Ascending aorta (tissue), 2 donors: ENCODE data around the gene CD63. TPM values are rescaled to one million over a fixed set of nuclear protein-coding genes. Genes with fewer than 3 reads are reported as not detected.

Source experiments
- DNase-seq, 2 donors: peaks; one replicate each; pipeline ENCODE4 v3.0.0-alpha.2; 2019; ENCODE audit warnings: low spot score in 2 of 2
- H3K27ac ChIP-seq, 2 donors: fragments of 200-600 bp; sonication (generic); one replicate each; pipeline ENCODE4 v1.5.1; 2016 to 2017; ENCODE audit warnings: mild to moderate bottlenecking in 1 of 2
- H3K27me3 ChIP-seq: fragments of 200-600 bp; sonication (generic); one replicate; pipeline ENCODE4 v1.5.1; 2017
- H3K36me3 ChIP-seq, 2 donors: fragments of 200-600 bp; sonication (generic); one replicate each; pipeline ENCODE4 v1.5.1; 2016
- H3K4me1 ChIP-seq, 2 donors: fragments of 200-600 bp; sonication (generic); one replicate each; pipeline ENCODE4 v1.5.1; 2016 to 2017; ENCODE audit warnings: mild to moderate bottlenecking in 1 of 2
- H3K4me3 ChIP-seq, 2 donors: fragments of 200-600 bp; sonication (generic); one replicate each; pipeline ENCODE4 v1.5.1; 2016 to 2017; ENCODE audit warnings: mild to moderate bottlenecking in 1 of 2
- H3K9me3 ChIP-seq, 2 donors: fragments of 200-600 bp; sonication (generic); one replicate each; pipeline ENCODE4 v1.5.1; 2016
- CTCF ChIP-seq, 3 experiments: fragments of 200-600 bp in 2 of 3; fragments of 450-650 bp in 1 of 3; sonication (generic) in 2 of 3; IDR thresholded peaks; one replicate each; pipeline ENCODE4 v1.5.1; 2016 to 2019; ENCODE audit warnings: antibody characterized with exemption in 3 of 3, mild to moderate bottlenecking in 1 of 3, moderate library complexity in 1 of 3
- intact Hi-C: fragments of 100-400 bp; cut with DNase I; formaldehyde crosslinking; loops from one replicate; pipeline ENCODE4 v1.15.1; 2023
- total RNA-seq: library from RNA; depleted of rRNA; stranded (reverse); fragments of >200 nt; gene quantifications from one replicate; pipeline ENCODE4 v1.1.0, GENCODE V29; 2016

The CD63 gene
- total RNA-seq, result 566 TPM

GRCh38 chr12:55728939-55729818 is at the start of gene CD63:
Gene CD63, minus strand, starts transcription at chr12:55729009. Its CDS starts 668 bp downstream, at chr12:55728341.
- peaks cover 13 to 36% of the 10 kb centered on the region in 2 donors for H3K4me1 ChIP-seq
- no peaks in the 10 kb centered on the region for H3K27me3 ChIP-seq
- H3K36me3 ChIP-seq, result peaks cover 13 to 31% of the 10 kb centered on the region in 2 donors
- H3K9me3 ChIP-seq, result no peaks in the 10 kb centered on the region
- peak within 1 kb of the TSS; percentile 99 for H3K27ac ChIP-seq
- no peak for TF ChIP-seq CTCF (IDR thresholded peaks at IDR 0.05)
- DNase-seq, result peak; percentile 79 to 97
- intact Hi-C loops, result loop anchor here (2.0 to 10.0 kb wide), 2 partner anchors 48 to 1304 kb away; a partner anchor contains a TSS
- H3K4me3 ChIP-seq, result peak within 1 kb of the TSS; percentile 80 to 98

DNA sequence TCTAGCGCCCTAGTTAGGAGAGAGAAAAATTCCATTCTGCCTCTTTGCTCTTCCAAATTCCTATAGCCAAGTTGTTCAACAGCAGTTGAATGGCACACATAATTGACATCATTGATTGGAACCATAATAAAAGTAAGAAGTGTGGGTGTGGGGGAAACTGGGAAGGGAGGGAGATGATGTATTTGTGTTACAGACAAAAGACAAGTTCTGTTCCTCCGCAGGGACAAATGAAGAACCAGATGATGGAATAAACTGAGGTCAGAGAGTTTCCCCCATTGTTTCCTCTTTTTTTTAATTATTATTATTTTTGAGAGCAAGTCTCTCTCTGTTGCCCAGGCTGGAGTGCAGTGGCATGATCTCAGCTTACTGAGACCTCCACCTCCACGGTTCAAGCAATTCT is 49.0 kb upstream of the CD63 start:
- DNase-seq, result no peak
- Histone ChIP-seq H3K4me3 (no peak overlapping the region), H3K36me3 (peaks cover 30 to 67% of the 10 kb centered on the region in 2 donors), H3K27ac (no peak overlapping the region), H3K4me1 (no peaks in the 10 kb centered on the region), H3K27me3 (no peaks in the 10 kb centered on the region), H3K9me3 (no peaks in the 10 kb centered on the region)
- no peak for TF ChIP-seq CTCF (IDR thresholded peaks at IDR 0.05)
- intact Hi-C loops, result no loop called here

- H3K4me3 ChIP-seq, result no peak overlapping the region
- DNase-seq, result no peak
- intact Hi-C loops, result no loop called here
- H3K9me3 ChIP-seq, result no peaks in the 10 kb centered on the region
- H3K27me3 ChIP-seq, result no peaks in the 10 kb centered on the region
- H3K4me1 ChIP-seq, result no peaks in the 10 kb centered on the region
- no peak for TF ChIP-seq CTCF (IDR thresholded peaks at IDR 0.05)
- H3K27ac ChIP-seq, result no peak overlapping the region
- peaks cover 16 to 32% of the 10 kb centered on the region in 2 donors for H3K36me3 ChIP-seq
Observed at GRCh38 chr12:55771736-55772135, 42.9 kb upstream of the CD63 start.

DNA sequence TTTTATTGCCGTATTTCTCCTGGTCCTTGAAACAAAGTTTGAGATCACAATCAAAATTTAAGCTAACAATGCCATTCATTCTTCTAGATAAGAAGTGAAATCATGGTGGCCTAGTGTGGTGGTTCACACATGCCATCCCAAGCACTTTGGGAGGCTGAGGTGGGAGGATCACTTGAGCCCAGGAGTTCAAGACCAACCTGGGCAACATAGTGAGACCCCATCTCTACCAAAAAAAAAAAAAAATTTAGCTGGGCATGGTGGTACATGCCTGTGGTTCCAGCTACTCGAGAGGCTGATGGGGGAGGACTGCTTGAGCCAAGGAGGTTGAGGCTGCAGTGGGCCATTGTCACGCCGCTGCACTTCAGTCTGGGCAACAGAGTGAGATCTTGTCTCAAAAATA is 38.3 kb upstream of the CD63 start:
- no peak for DNase-seq
- TF ChIP-seq CTCF (IDR thresholded peaks at IDR 0.05), result no peak
- Histone ChIP-seq H3K9me3 (no peaks in the 10 kb centered on the region), H3K4me3 (no peak overlapping the region), H3K4me1 (no peaks in the 10 kb centered on the region), H3K36me3 (peaks cover 22 to 28% of the 10 kb centered on the region in 2 donors), H3K27ac (no peak overlapping the region), H3K27me3 (no peaks in the 10 kb centered on the region)
- intact Hi-C loops, result no loop called here

DNA sequence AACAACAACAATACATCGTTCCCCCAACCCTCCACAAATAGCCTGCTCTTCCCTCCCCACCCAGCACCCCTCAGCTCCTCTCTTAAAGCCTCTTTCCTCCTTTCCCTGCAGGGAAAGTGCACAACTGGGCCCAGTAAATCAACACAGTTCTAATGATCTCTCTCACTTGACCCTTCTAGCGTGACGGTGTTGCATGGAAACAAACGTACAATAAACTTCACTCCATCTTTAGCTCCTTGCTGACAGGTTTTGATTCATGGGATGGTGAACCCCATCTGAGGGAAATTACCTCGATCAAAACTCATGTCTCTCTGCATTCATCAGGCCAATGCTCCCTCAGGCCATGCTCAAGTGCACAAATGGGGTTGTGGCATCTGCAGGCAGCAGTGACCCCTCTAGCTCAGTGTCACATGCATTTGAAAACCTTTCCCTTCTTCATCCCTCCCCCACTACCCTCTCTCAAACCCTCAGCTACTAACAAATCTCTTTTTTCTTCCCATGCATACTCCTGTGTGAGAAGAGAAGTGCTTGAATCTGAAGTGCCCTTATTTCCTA is 37.0 kb upstream of the CD63 start:
- Histone ChIP-seq H3K27me3 (no peaks in the 10 kb centered on the region), H3K27ac (no peak overlapping the region), H3K36me3 (peaks cover 15 to 20% of the 10 kb centered on the region in 2 donors), H3K4me3 (no peak overlapping the region), H3K9me3 (no peaks in the 10 kb centered on the region), H3K4me1 (no peaks in the 10 kb centered on the region)
- DNase-seq, result no peak
- intact Hi-C loops, result no loop called here
- no peak for TF ChIP-seq CTCF (IDR thresholded peaks at IDR 0.05)
